ENCODE data around the gene ZMYND8.

GRCh38 chr20:47276251-47276650 lies 80.2 kb downstream of the ZMYND8 start:
- TF ChIP-seq CTCF (IDR thresholded peaks at IDR 0.05; ENCODE audit: poor library complexity, severe bottlenecking), result no peak
- TF ChIP-seq RAD21 (conservative IDR thresholded peaks at IDR 0.05), result no peak
- TF ChIP-seq SMC3 (conservative IDR thresholded peaks at IDR 0.05; ENCODE audit: poor library complexity), result no peak
- no peak for TF ChIP-seq POLR2AphosphoS5 (IDR thresholded peaks at IDR 0.05)
- TF ChIP-seq EZH2 (IDR thresholded peaks at IDR 0.05; ENCODE audit: borderline replicate concordance, insufficient read depth, low read length, poor library complexity, severe bottlenecking), result no peak
- TF ChIP-seq TAF1 (IDR thresholded peaks at IDR 0.05; ENCODE audit: low read depth), result no peak
